ENCODE data around the gene LRRC27.
"Not testable (repeated sequence)": the region's sequence is repeated elsewhere in the genome, so short reads cannot be mapped to it uniquely, and the experiment has no call there.

LRRC27 gene

GRCh38 chr10:132301371-132302330 lies 30.3 kb upstream of the LRRC27 start:
- no peak for DNase-seq

GRCh38 chr10:132302421-132303310 lies 29.3 kb upstream of the LRRC27 start:
- DNase-seq: no peak

GRCh38 chr10:132303361-132304115 lies 28.5 kb upstream of the LRRC27 start:
- DNase-seq: no peak

- DNase-seq: no peak
Measured at GRCh38 chr10:132304756-132305509, 27.1 kb upstream of the LRRC27 start.

- no peak for DNase-seq
Measured at GRCh38 chr10:132305654-132306342, 26.2 kb upstream of the LRRC27 start.

- no peak for DNase-seq
Measured at GRCh38 chr10:132306343-132306685, 25.7 kb upstream of the LRRC27 start.

- peak in 1 of 2 donors; percentile 3 for DNase-seq
Measured at GRCh38 chr10:132306864-132307751, 24.9 kb upstream of the LRRC27 start.

GRCh38 chr10:132307823-132308586 lies 24.0 kb upstream of the LRRC27 start, which contains the start of gene STK32C:
Gene STK32C (minus strand): TSS chr10:132307950. CDS start chr10:132307833, 117 bp downstream.
- peak; percentile 83 to 92 for DNase-seq

GRCh38 chr10:132308587-132309470 lies 23.2 kb upstream of the LRRC27 start:
- DNase-seq: no peak

- no peak for DNase-seq
Measured at GRCh38 chr10:132309471-132309865, 22.5 kb upstream of the LRRC27 start.

GRCh38 chr10:132309879-132310591 lies 22.0 kb upstream of the LRRC27 start:
- no peak for DNase-seq

GRCh38 chr10:132310701-132311337 lies 21.2 kb upstream of the LRRC27 start:
- DNase-seq: peak; percentile 28 to 49

GRCh38 chr10:132311338-132311939 lies 20.6 kb upstream of the LRRC27 start:
- DNase-seq: no peak

- DNase-seq: no peak
Measured at GRCh38 chr10:132313305-132313704, 18.7 kb upstream of the LRRC27 start.

GRCh38 chr10:132313865-132314264 lies 18.1 kb upstream of the LRRC27 start:
- no peak for DNase-seq

GRCh38 chr10:132314336-132314735 lies 17.7 kb upstream of the LRRC27 start:
- DNase-seq: no peak

GRCh38 chr10:132314881-132315280 lies 17.1 kb upstream of the LRRC27 start:
- not testable (repeated sequence) for DNase-seq
